ENCODE measurements around the gene ABL2. TPM values are rescaled to one million over a fixed set of nuclear protein-coding genes. Genes with fewer than 3 reads are reported as not detected.

ABL2 gene
- total RNA-seq, 3 donors from 2014 or later = 14.8 to 22.2 (median 18.6) TPM

DNA sequence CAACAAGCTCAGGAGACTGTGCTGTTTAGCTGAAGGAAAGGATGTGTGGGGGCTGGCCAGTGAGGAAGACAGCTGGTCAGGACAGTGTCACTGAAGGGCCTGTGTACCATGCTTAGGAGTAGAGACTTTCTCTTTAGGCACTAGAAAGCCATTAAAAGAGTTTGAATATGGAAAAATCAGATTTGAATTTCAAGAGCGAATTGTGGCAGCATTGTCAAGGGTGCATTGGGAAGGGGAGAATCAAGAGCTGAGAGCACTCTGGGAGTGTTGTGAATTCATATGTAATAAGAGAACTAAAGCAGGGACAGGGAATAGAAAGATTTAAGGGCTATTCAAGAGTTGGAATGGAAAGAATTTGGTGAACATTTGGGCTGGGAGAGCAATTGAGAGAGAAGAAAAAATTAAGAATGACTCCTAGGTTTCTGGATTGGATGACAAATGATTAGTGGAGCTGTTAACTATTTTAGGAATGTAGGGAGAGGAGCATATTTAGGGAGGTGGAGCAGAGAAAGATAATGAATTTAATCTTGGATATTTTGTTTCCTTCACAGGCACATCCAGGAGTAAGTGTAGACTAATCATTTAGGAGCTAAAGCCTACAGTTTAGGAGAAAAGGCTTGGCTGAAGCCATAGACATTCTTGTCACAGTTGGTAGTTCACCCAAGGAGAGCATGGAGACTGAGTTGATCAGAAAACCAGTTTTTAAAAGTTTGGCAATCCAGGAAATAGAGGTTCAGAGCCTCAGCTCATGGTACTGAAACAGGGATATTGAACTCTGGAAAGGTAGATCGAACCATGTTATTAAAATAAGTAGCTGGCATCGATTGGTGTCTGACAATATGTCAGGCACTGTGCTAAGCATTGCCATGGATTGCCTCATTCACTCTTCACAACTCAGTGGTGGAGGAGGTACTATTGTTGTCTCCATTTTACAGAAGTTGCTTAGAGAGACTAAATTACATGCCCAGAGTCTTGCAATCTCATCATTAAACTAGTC, 170.7 kb downstream of the ABL2 start:
- ATAC-seq (no peak), DNase-seq (no peak)
- H3K4me1 ChIP-seq (ENCODE audit: low read depth) = no peaks in the 10 kb centered on the region
- no peak for TF ChIP-seq CTCF (IDR thresholded peaks at IDR 0.05)
- intact Hi-C loops (cut with DNase I, micrococcal nuclease) = no loop called here
- no peak overlapping the region for H3K4me3 ChIP-seq
- H3K9me3 ChIP-seq = no peaks in the 10 kb centered on the region
- H3K36me3 ChIP-seq (ENCODE audit: low read depth) = no peaks in the 10 kb centered on the region

GRCh38 chr1:179055937-179056336, 173.5 kb downstream of the ABL2 start:
- ATAC-seq (no peak), DNase-seq (no peak)
- intact Hi-C loops (cut with DNase I, micrococcal nuclease) = no loop called here
- H3K4me1 ChIP-seq (ENCODE audit: low read depth) = no peaks in the 10 kb centered on the region
- no peaks in the 10 kb centered on the region for H3K36me3 ChIP-seq (ENCODE audit: low read depth)
- no peaks in the 10 kb centered on the region for H3K9me3 ChIP-seq
- H3K4me3 ChIP-seq = no peak overlapping the region
- no peak for TF ChIP-seq CTCF (IDR thresholded peaks at IDR 0.05)

DNA sequence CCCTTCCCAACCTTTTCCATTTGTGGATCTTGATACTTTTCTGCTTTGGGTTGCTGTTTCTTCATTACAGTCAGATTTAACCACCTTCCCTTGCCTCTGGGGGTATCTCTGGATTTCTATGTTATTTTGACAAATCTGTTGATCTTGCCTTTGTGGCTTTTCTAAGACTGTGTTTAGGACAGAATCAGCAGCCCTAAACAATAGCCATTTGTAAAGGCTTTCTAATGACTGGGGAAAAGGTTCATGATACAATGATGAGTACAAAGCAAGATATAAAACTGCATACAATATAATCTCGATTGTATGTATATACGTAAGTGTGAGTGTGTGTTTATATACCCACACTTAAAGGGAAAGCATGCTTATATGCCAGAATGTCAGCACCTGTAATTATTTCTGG, 176.0 kb downstream of the ABL2 start:
- H3K9me3 ChIP-seq = no peaks in the 10 kb centered on the region
- intact Hi-C loops (cut with DNase I, micrococcal nuclease) = no loop called here
- TF ChIP-seq CTCF (IDR thresholded peaks at IDR 0.05) = no peak
- no peak for ATAC-seq
- DNase-seq = no peak
- no peak overlapping the region for H3K4me3 ChIP-seq
- no peaks in the 10 kb centered on the region for H3K4me1 ChIP-seq (ENCODE audit: low read depth)
- no peaks in the 10 kb centered on the region for H3K36me3 ChIP-seq (ENCODE audit: low read depth)

- ATAC-seq = no peak
- no peaks in the 10 kb centered on the region for H3K36me3 ChIP-seq (ENCODE audit: low read depth)
- no peak for DNase-seq
- H3K9me3 ChIP-seq = no peaks in the 10 kb centered on the region
- no peaks in the 10 kb centered on the region for H3K4me1 ChIP-seq (ENCODE audit: low read depth)
- no peak for TF ChIP-seq CTCF (IDR thresholded peaks at IDR 0.05)
- H3K4me3 ChIP-seq = no peak overlapping the region
- intact Hi-C loops (cut with DNase I, micrococcal nuclease) = no loop called here
Observed at GRCh38 chr1:179052776-179053175, 176.7 kb downstream of the ABL2 start.

Other genes starting within 250 kb of the ABL2 start
- 10 to 100 TPM; 28.6 to 86.8 (median 36.5) TPM for gene FAM20B, start 203.8 kb downstream of the ABL2 start, total RNA-seq
- gene TOR3A, start 147.6 kb downstream of the ABL2 start, total RNA-seq = 10 to 100 TPM; 22.8 to 28.1 (median 25.3) TPM
- 10 to 100 TPM; 25.1 to 32.6 (median 28.6) TPM for gene SOAT1, start 64.1 kb upstream of the ABL2 start, total RNA-seq
- gene AXDND1, start 136.3 kb upstream of the ABL2 start, total RNA-seq = 10 to 100 TPM in 2 of 3 donors, 1 to 10 TPM in 1; 5.6 to 21.1 (median 10.2) TPM